Left colon (tissue), 2 donors: ENCODE measurements around the gene TXNDC5. TPM values are rescaled to one million over a fixed set of nuclear protein-coding genes. Genes with fewer than 3 reads are reported as not detected.

Source experiments
- ATAC-seq: fragments of 200-7000 bp; cut with Tn5 transposase; one replicate; pipeline ENCODE4 v1.9.1; 2020; ENCODE audit warnings: mild to moderate bottlenecking, moderate library complexity
- DNase-seq, 2 donors: peaks; one replicate each; pipeline ENCODE4 v3.0.0-alpha.2; 2020
- intact Hi-C, 2 donors: fragments of 100-400 bp; cut with DNase I in 1 of 2; cut with micrococcal nuclease in 1 of 2; formaldehyde crosslinking; loops; one replicate each; pipeline versions ENCODE4 v1.11.2 to v1.14.0; 2022; cut with DNase I, micrococcal nuclease
- total RNA-seq, 2 donors: library from RNA; stranded (reverse); fragmentation: NEBNext Ultra II Directional; extraction: Animal tissue kit (Norgen Biotek cat#: 25700); gene quantifications; one replicate each; pipeline ENCODE4 v1.2.1, GENCODE V29; 2021
- donor health status: DM: no; HTN: no; CAD: no.
- donor health status: DM: yes; HTN: yes; CAD: no.

The TXNDC5 gene
- total RNA-seq, 2 donors from 2014 or later: 74.8 to 128 TPM

DNA sequence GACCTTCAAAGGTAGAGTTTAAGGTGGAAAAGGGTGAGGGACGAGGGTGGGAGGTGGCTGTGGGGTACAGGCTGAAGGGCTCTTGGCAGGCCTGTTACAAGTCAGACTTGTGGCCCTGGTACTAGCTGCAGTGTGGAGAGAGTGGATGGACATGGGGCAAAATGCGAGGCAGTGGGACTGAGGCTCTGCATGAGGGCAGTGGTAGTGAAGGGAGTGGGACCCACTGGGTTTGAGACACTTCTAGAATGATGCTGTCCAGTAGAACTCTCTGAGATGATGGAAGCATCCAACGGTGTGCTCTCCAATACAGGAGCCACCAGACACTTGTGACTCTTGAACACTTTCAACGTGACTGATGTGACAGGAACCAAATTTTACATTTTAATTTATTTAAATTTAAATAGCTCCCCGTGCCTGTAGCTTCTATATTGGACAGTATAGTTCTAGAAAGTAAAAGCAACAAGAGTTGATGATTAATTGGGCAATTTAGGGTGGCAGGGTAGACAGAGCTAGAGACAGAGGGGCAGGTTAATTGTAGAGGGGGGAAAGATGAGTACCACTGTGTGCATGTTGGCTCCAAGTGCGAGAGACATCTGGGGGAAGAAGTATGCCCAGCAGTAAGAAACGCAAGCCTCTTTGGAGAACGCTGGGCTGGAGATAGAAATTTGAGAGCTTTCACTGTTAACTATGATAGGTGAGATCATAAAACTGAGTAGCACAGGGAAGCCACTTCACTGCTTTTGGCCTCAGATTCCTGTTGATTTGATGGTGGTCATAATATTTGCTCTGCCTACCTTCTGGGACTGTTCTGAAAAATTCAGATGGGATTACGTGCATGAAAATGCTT is 77.5 kb downstream of the TXNDC5 start:
- intact Hi-C loops: no loop called here
- DNase-seq (no peak), ATAC-seq (no peak)

Other genes starting within 250 kb of the TXNDC5 start
- gene BMP6, start 184.7 kb downstream of the TXNDC5 start, total RNA-seq: 1 to 10 TPM; 1.0 to 2.1 TPM
- 10 to 100 TPM; 10.1 to 11.0 TPM for gene BLOC1S5, start 153.6 kb upstream of the TXNDC5 start, total RNA-seq
- 10 to 100 TPM in 1 of 2 donors, 1 to 10 TPM in 1; 6.1 to 14.5 TPM for gene EEF1E1, start 191.8 kb upstream of the TXNDC5 start, total RNA-seq